NCI-H526 (cell line): ENCODE results near the gene C6orf141.

Experiments
- DNase-seq, 2 experiments: peaks; one replicate each; lab custom pipeline; 2025; lab: John Stamatoyannopoulos, UW

The C6orf141 gene

GRCh38 chr6:49550492-49551077, at the start of gene C6orf141:
TSS of gene C6orf141 (plus strand) at chr6:49550668. CDS start at chr6:49550793, 125 bp downstream.
- peak; percentile 55 to 84 for DNase-seq

- no peak for DNase-seq
Measured at GRCh38 chr6:49504666-49505065, 45.8 kb upstream of the C6orf141 start.

- no peak for DNase-seq
Measured at GRCh38 chr6:49506569-49507111, 43.8 kb upstream of the C6orf141 start.

GRCh38 chr6:49509342-49509741, 41.1 kb upstream of the C6orf141 start:
- no peak for DNase-seq

GRCh38 chr6:49513153-49513989, 37.1 kb upstream of the C6orf141 start:
- no peak for DNase-seq

- DNase-seq, result no peak
Measured at GRCh38 chr6:49514571-49515484, 35.6 kb upstream of the C6orf141 start.

- DNase-seq, result no peak
Measured at GRCh38 chr6:49515485-49516146, 34.9 kb upstream of the C6orf141 start.

GRCh38 chr6:49516147-49516505, 34.3 kb upstream of the C6orf141 start:
- no peak for DNase-seq

GRCh38 chr6:49517919-49518318, 32.5 kb upstream of the C6orf141 start:
- DNase-seq, result no peak

GRCh38 chr6:49519660-49520059, 30.8 kb upstream of the C6orf141 start:
- DNase-seq, result no peak

GRCh38 chr6:49522710-49523593, 27.5 kb upstream of the C6orf141 start:
- peak in 1 of 2 experiments; percentile 5 for DNase-seq

GRCh38 chr6:49523901-49524300, 26.6 kb upstream of the C6orf141 start:
- DNase-seq, result no peak

GRCh38 chr6:49524541-49524940, 25.9 kb upstream of the C6orf141 start:
- DNase-seq, result no peak

- DNase-seq, result no peak
Measured at GRCh38 chr6:49526598-49526997, 23.9 kb upstream of the C6orf141 start.

- DNase-seq, result peak; percentile 88 to 89
Measured at GRCh38 chr6:49527320-49527719, 23.1 kb upstream of the C6orf141 start.

GRCh38 chr6:49528571-49528970, 21.9 kb upstream of the C6orf141 start:
- DNase-seq, result no peak

- no peak for DNase-seq
Measured at GRCh38 chr6:49530141-49530776, 20.2 kb upstream of the C6orf141 start.

- peak; percentile 39 to 76 for DNase-seq
Measured at GRCh38 chr6:49531774-49532569, 18.5 kb upstream of the C6orf141 start.

- no peak for DNase-seq
Measured at GRCh38 chr6:49535795-49536194, 14.7 kb upstream of the C6orf141 start.
